Parathyroid adenoma (tissue), 2 donors: ENCODE results near the gene SHC4.

ENCODE experiments used
- H2AFZ ChIP-seq: fragments of 300-600 bp; sonication (generic); one replicate; pipeline ENCODE4 v1.7.0; 2017; ENCODE audit warnings: antibody characterized with exemption, mild to moderate bottlenecking
- H3K27ac ChIP-seq: fragments of 300-600 bp; sonication (generic); one replicate; pipeline ENCODE4 v1.7.0; 2017
- H3K27me3 ChIP-seq: fragments of 300-600 bp; sonication (generic); one replicate; pipeline ENCODE4 v1.7.0; 2017; ENCODE audit warnings: low read length; ENCODE audit not compliant: control insufficient read depth, insufficient read depth
- H3K36me3 ChIP-seq: fragments of 300-600 bp; sonication (generic); one replicate; pipeline ENCODE4 v1.7.0; 2017; ENCODE audit warnings: low read length; ENCODE audit not compliant: control insufficient read depth, insufficient read depth
- H3K4me1 ChIP-seq: fragments of 300-600 bp; sonication (generic); one replicate; pipeline ENCODE4 v1.7.0; 2017; ENCODE audit warnings: control low read depth
- H3K4me2 ChIP-seq: fragments of 300-600 bp; sonication (generic); one replicate; pipeline ENCODE4 v1.7.0; 2017; ENCODE audit warnings: low read length
- H3K4me3 ChIP-seq: fragments of 300-600 bp; sonication (generic); one replicate; pipeline ENCODE4 v1.7.0; 2017; ENCODE audit warnings: low read depth, low read length
- H3K79me2 ChIP-seq: fragments of 300-600 bp; sonication (generic); one replicate; pipeline ENCODE4 v1.7.0; 2017; ENCODE audit warnings: control low read depth
- H3K9ac ChIP-seq: fragments of 300-600 bp; sonication (generic); one replicate; pipeline ENCODE4 v1.7.0; 2017; ENCODE audit warnings: mild to moderate bottlenecking
- H3K9me3 ChIP-seq: fragments of 300-600 bp; sonication (generic); one replicate; pipeline ENCODE4 v1.7.0; 2017; ENCODE audit warnings: low read length; ENCODE audit not compliant: control insufficient read depth
- TF ChIP-seq, protein P1 (sequence below): fragments of 300-600 bp; sonication (generic); IDR thresholded peaks from one replicate; pipeline ENCODE4 v1.7.0; 2017; ENCODE audit warnings: antibody characterized with exemption, mild to moderate bottlenecking
- donor health status: primary hyperparathyroidism.

SHC4 gene

GRCh38 chr15:48775546-48775945 is 188.2 kb downstream of the SHC4 start:
- TF ChIP-seq, protein P1, sequence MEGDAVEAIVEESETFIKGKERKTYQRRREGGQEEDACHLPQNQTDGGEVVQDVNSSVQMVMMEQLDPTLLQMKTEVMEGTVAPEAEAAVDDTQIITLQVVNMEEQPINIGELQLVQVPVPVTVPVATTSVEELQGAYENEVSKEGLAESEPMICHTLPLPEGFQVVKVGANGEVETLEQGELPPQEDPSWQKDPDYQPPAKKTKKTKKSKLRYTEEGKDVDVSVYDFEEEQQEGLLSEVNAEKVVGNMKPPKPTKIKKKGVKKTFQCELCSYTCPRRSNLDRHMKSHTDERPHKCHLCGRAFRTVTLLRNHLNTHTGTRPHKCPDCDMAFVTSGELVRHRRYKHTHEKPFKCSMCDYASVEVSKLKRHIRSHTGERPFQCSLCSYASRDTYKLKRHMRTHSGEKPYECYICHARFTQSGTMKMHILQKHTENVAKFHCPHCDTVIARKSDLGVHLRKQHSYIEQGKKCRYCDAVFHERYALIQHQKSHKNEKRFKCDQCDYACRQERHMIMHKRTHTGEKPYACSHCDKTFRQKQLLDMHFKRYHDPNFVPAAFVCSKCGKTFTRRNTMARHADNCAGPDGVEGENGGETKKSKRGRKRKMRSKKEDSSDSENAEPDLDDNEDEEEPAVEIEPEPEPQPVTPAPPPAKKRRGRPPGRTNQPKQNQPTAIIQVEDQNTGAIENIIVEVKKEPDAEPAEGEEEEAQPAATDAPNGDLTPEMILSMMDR: no peak
- no peak overlapping the region for H2AFZ ChIP-seq

DNA sequence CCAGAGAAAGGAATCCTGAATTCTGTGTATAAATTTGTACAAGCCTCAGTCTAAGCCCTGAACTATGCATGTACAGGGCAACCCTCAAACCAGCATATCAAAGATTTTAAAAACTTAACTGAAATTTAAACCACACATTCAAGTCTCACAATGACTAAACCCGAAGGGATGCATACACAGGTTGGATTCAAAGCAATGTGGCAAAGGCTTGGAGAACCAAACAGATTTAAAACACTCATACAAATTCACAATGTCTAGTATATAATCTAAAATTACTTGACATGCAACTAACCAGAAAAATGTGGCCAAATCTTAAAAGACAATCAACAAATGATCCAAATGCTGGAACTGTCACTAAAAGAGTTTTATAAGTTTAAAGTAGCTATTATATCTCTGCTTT is 189.2 kb downstream of the SHC4 start:
- no peak overlapping the region for H3K27ac ChIP-seq
- no peaks in the 10 kb centered on the region for H3K9me3 ChIP-seq
- H3K4me3 ChIP-seq: no peak overlapping the region
- H3K9ac ChIP-seq: no peak overlapping the region
- no peak overlapping the region for H3K4me2 ChIP-seq
- H3K27me3 ChIP-seq: no peaks in the 10 kb centered on the region
- no peaks in the 10 kb centered on the region for H3K36me3 ChIP-seq
- no peaks in the 10 kb centered on the region for H3K79me2 ChIP-seq
- H3K4me1 ChIP-seq: no peaks in the 10 kb centered on the region
- H2AFZ ChIP-seq: no peak overlapping the region
- TF ChIP-seq, protein P1: no peak

More at GRCh38 chr15:48775546-48775945, 188.2 kb downstream of the SHC4 start:
- Histone ChIP-seq H3K9me3 (no peaks in the 10 kb centered on the region), H3K9ac (no peak overlapping the region), H3K4me3 (no peak overlapping the region), H3K4me2 (no peak overlapping the region), H3K36me3 (no peaks in the 10 kb centered on the region), H3K4me1 (no peaks in the 10 kb centered on the region), H3K79me2 (no peaks in the 10 kb centered on the region), H3K27me3 (no peaks in the 10 kb centered on the region), H3K27ac (no peak overlapping the region)
